Osteoblast (primary cell): ENCODE measurements around the gene DAPP1. TPM values are rescaled to one million over a fixed set of nuclear protein-coding genes. Genes with fewer than 3 reads are reported as not detected.

ENCODE experiments used
- DNase-seq: peaks from one replicate; pipeline ENCODE4 v3.0.0; 2011; ENCODE audit warnings: low spot score, mixed read lengths; ENCODE audit not compliant: insufficient read length; ENCODE audit errors: missing footprints
- H2AFZ ChIP-seq: 2 replicates; pipeline ENCODE4 v1.6.0; 2011; ENCODE audit warnings: mild to moderate bottlenecking, low read length
- H3K27ac ChIP-seq: 2 replicates; pipeline ENCODE4 v1.5.1; 2011; ENCODE audit warnings: mild to moderate bottlenecking, low read depth, low read length, moderate library complexity
- H3K27me3 ChIP-seq: 2 replicates; pipeline ENCODE4 v1.6.0; 2012; ENCODE audit warnings: mild to moderate bottlenecking, control low read depth, inconsistent platforms, low read length, moderate library complexity; ENCODE audit not compliant: insufficient read depth
- H3K36me3 ChIP-seq: 2 replicates; pipeline ENCODE4 v1.5.1; 2011; ENCODE audit warnings: mild to moderate bottlenecking, low read length, control low read depth, moderate library complexity; ENCODE audit not compliant: insufficient read depth
- H3K4me1 ChIP-seq: 2 replicates; pipeline ENCODE4 v1.5.1; 2011; ENCODE audit warnings: mild to moderate bottlenecking, low read length, control low read depth, moderate library complexity; ENCODE audit not compliant: insufficient read depth
- H3K4me2 ChIP-seq: 2 replicates; pipeline ENCODE4 v1.6.0; 2011; ENCODE audit warnings: mild to moderate bottlenecking, low read length; ENCODE audit not compliant: insufficient read depth
- H3K4me3 ChIP-seq: fragments of 200-600 bp; sonication (generic); 3 replicates; pipeline ENCODE4 v1.5.1; 2012; ENCODE audit warnings: mild to moderate bottlenecking, low read length, inconsistent platforms; ENCODE audit not compliant: insufficient read depth
- H3K79me2 ChIP-seq: 2 replicates; pipeline ENCODE4 v1.6.0; 2012; ENCODE audit warnings: mild to moderate bottlenecking, low read length, control low read depth, inconsistent platforms; ENCODE audit not compliant: insufficient read depth
- H3K9me3 ChIP-seq: 2 replicates; pipeline ENCODE4 v1.5.1; 2011; ENCODE audit warnings: low read depth, low read length, control low read depth
- H4K20me1 ChIP-seq: 2 replicates; pipeline ENCODE4 v1.6.0; 2012; ENCODE audit warnings: mild to moderate bottlenecking, low read length, control low read depth; ENCODE audit not compliant: insufficient read depth
- CTCF ChIP-seq: IDR thresholded peaks from 2 replicates; pipeline ENCODE4 v1.5.1; 2011; ENCODE audit warnings: mild to moderate bottlenecking, low read depth, low read length, moderate library complexity; ENCODE audit errors: extremely low read depth
- total RNA-seq: library from RNA; depleted of rRNA; stranded (reverse); fragments of >200 nt; gene quantifications from 2 replicates; pipeline ENCODE4 v1.2.3, GENCODE V29; 2012

The DAPP1 gene
- total RNA-seq, 1 donor = not detected

GRCh38 chr4:99803566-99804101, 13.0 kb upstream of the DAPP1 start:
- Histone ChIP-seq H3K27me3 (no peaks in the 10 kb centered on the region), H3K4me3 (no peak overlapping the region), H3K79me2 (no peaks in the 10 kb centered on the region), H3K36me3 (no peaks in the 10 kb centered on the region), H3K9me3 (no peaks in the 10 kb centered on the region), H4K20me1 (no peaks in the 10 kb centered on the region), H3K27ac (no peak overlapping the region), H3K4me2 (no peak overlapping the region), H2AFZ (no peak overlapping the region), H3K4me1 (no peaks in the 10 kb centered on the region)
- no peak for TF ChIP-seq CTCF
- no peak for DNase-seq

GRCh38 chr4:99806545-99806944, 10.1 kb upstream of the DAPP1 start:
- H3K27me3 ChIP-seq = no peaks in the 10 kb centered on the region
- H3K27ac ChIP-seq = no peak overlapping the region
- H3K4me2 ChIP-seq = no peak overlapping the region
- H3K36me3 ChIP-seq = no peaks in the 10 kb centered on the region
- no peak for DNase-seq
- no peak overlapping the region for H3K4me3 ChIP-seq
- no peak overlapping the region for H2AFZ ChIP-seq
- H3K79me2 ChIP-seq = no peaks in the 10 kb centered on the region
- H3K4me1 ChIP-seq = no peaks in the 10 kb centered on the region
- H3K9me3 ChIP-seq = no peaks in the 10 kb centered on the region
- no peak for TF ChIP-seq CTCF
- no peaks in the 10 kb centered on the region for H4K20me1 ChIP-seq

GRCh38 chr4:99807666-99808065, 9.0 kb upstream of the DAPP1 start:
- no peak overlapping the region for H3K4me3 ChIP-seq
- no peak overlapping the region for H3K4me2 ChIP-seq
- no peaks in the 10 kb centered on the region for H3K79me2 ChIP-seq
- TF ChIP-seq CTCF = no peak
- H4K20me1 ChIP-seq = no peaks in the 10 kb centered on the region
- H3K4me1 ChIP-seq = no peaks in the 10 kb centered on the region
- no peak overlapping the region for H2AFZ ChIP-seq
- DNase-seq = no peak
- H3K9me3 ChIP-seq = no peaks in the 10 kb centered on the region
- H3K36me3 ChIP-seq = no peaks in the 10 kb centered on the region
- no peaks in the 10 kb centered on the region for H3K27me3 ChIP-seq
- no peak overlapping the region for H3K27ac ChIP-seq

- H3K9me3 ChIP-seq = no peaks in the 10 kb centered on the region
- no peak overlapping the region for H3K4me3 ChIP-seq
- DNase-seq = peak; percentile 62
- no peaks in the 10 kb centered on the region for H3K4me1 ChIP-seq
- no peaks in the 10 kb centered on the region for H4K20me1 ChIP-seq
- no peak overlapping the region for H3K4me2 ChIP-seq
- peak; percentile 62 for TF ChIP-seq CTCF
- H3K27ac ChIP-seq = no peak overlapping the region
- H3K27me3 ChIP-seq = no peaks in the 10 kb centered on the region
- no peaks in the 10 kb centered on the region for H3K79me2 ChIP-seq
- no peak overlapping the region for H2AFZ ChIP-seq
- no peaks in the 10 kb centered on the region for H3K36me3 ChIP-seq
Observed at GRCh38 chr4:99808260-99808857, 8.3 kb upstream of the DAPP1 start.
